ENCODE results near the gene MAP2.
"Not testable (repeated sequence)": the region's sequence is repeated elsewhere in the genome, so short reads cannot be mapped to it uniquely, and the experiment has no call there.

Gene MAP2

DNA sequence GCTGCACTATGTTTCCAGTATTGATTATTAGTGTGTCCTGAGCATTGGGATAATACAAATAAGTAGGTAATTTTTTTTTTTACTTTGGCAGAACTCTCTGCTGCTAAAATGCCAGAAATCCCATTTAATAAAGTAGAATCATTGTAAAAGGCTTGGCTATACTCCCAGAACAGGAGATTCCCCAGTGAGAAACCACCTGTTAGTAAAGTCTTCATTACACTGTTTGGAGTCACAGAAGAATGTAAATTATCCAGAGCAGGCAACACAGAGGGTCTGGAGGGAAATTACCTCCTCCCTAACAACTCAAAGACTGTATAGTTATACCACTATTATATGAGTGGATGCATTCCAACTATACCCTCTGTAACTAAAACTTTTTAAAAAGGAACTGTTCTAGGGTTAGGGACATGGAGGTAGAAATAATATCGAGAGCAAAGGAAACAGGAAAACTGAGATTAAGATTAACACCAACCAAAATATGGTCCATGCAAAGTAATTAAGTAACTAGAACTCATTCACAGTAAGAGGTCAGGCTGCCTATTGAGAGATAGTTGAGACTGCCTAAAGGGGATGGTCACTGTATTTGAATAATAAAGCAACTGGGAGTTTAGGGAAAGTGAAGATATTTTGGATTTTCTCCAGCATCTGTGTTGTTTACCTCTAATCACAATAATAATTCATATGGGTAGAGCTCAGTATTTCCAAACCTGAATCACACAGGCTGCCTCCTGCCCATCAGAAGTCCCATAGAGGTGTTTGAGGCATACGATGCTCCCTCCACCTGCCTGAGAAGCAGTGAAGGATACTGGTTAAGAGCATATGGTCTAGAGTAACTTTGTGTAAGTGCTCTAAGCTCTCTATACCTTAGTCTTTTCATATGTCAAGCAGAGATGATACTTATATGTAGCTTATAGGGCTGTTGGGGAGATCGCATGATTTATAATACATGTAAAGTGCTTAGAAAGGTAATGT lies 34.4 kb downstream of the MAP2 start:
- Mint-ChIP-seq H3K27ac (no peak overlapping the region), H3K9me3 (peaks cover 0 to 5% of the 10 kb centered on the region in 2 donors), H3K27me3 (no peaks in the 10 kb centered on the region), H3K4me3 (no peak overlapping the region), H3K4me1 (no peaks in the 10 kb centered on the region)
- DNase-seq (no peak), ATAC-seq (no peak)

DNA sequence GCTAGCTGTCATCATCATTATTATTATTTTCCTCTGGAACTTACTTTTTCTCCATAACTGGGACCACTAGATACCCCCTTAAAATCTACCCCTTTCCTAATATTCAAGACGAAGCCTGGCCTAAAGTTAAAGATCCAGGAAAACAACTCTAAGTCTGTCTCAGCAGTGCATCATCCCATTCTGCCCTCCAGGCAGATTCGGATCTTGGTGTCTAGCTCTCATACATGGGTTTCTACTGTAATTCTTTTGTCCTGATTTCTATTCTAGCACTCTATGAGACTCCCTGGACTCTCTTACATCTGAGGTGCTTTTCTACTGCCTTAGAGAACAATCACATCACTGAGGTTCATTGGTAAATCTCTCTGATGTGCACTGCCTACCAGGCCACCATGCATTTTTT lies 35.5 kb downstream of the MAP2 start:
- no peaks in the 10 kb centered on the region for H3K4me1 Mint-ChIP-seq
- DNase-seq: no peak
- peaks cover 0 to 5% of the 10 kb centered on the region in 2 donors for H3K9me3 Mint-ChIP-seq
- H3K27ac Mint-ChIP-seq: no peak overlapping the region
- no peak overlapping the region for H3K4me3 Mint-ChIP-seq
- no peaks in the 10 kb centered on the region for H3K27me3 Mint-ChIP-seq
- ATAC-seq: no peak

DNA sequence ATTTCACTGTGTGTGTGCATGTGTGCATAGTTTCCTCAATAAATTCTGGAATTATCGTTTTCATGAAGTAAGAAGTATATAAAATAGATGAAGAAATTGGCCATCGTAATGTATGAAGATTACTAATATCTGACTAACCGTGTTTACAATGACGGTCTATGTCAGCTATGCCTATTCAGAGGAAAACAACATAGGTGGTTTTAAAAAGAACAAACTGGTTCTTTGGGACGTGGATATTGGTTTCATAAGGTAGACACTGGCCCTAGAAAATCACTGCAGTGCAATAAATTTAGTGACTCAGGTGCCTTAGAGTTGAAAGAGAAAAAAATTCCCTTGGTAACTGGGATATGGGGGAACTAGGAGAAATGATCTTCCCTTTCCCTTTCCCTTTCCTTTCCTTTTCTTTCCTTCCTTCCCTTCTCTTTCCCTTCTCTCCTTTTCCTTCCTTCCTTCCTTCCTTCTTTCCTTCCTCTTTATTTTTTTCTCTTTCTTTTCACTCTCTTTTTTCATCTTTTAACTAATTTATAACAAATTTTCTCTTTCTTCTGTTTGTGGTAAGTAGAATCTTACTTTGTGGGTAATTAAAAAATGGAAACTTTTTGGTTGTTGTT lies 36.4 kb downstream of the MAP2 start:
- no peaks in the 10 kb centered on the region for H3K27me3 Mint-ChIP-seq
- H3K4me3 Mint-ChIP-seq: no peak overlapping the region
- H3K4me1 Mint-ChIP-seq: no peaks in the 10 kb centered on the region
- peaks cover 0 to 5% of the 10 kb centered on the region in 2 donors for H3K9me3 Mint-ChIP-seq
- DNase-seq (no peak), ATAC-seq (no peak)
- H3K27ac Mint-ChIP-seq: no peak overlapping the region

DNA sequence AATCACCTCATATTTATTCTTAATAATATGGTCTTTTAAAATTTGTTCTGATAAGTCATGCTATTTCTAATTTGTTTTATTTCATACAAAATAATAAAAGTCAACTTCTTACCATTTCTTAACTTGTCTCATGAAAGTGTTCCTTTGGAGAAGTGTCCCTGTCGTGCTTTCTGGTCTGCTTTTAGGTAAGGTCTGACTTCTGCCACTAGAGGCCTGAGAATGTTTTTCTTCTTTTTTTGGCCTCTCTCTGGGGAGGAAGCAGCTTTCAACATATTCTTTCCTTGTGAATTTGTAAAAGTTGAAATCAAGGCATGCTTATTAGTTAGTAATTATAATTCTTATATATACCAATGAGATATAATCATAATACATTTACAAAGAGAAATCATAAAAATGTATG lies 39.4 kb downstream of the MAP2 start:
- Mint-ChIP-seq H3K4me1 (no peaks in the 10 kb centered on the region), H3K9me3 (peaks cover 0 to 5% of the 10 kb centered on the region in 2 donors)
- no peak for ATAC-seq

DNA sequence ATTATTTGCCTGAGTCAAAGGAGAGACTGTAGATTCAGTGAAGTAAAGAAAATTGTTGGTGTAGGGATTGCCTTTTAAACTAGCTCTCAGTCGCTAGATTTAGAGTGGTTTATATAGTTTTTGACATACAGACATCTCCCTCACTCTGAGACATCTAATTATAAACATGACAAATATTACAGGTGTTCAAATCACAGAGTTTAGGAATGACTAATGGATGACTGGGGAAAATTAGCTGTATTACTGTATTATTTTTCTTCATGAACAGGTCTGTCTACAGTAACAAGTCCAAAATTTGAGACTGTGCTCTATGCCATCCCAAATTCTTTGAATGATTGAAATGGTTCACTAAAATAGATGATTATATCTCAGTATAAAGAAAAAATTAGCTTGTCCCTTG lies 40.0 kb downstream of the MAP2 start:
- Mint-ChIP-seq H3K27me3 (no peaks in the 10 kb centered on the region), H3K4me3 (no peak overlapping the region), H3K4me1 (no peaks in the 10 kb centered on the region), H3K9me3 (peaks cover 0 to 5% of the 10 kb centered on the region in 2 donors), H3K27ac (no peak overlapping the region)
- no peak for DNase-seq
- ATAC-seq: no peak

More for the DNA sequence above, 39.4 kb downstream of the MAP2 start:
- no peak for DNase-seq
- Mint-ChIP-seq H3K27ac (no peak overlapping the region), H3K27me3 (no peaks in the 10 kb centered on the region), H3K4me3 (no peak overlapping the region)

DNA sequence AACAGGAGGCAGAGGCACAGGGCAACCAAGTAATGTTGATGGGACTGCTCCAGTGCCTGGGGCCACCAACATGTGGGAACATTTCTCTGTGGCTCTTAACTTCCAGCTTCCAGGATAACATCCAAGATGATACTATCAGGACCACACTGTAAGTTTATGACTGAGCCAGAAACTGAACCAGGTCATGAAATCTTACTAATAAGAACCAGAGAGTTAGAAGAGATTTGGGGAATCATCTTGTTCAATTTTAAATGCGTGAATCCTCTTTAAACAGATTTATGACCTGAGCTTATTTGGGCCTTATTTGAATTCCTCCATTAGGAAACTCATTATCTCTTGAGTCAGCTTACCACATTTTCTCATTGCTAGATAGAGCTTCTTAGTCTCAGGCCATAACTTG lies 45.0 kb downstream of the MAP2 start:
- Mint-ChIP-seq H3K4me1 (no peaks in the 10 kb centered on the region), H3K27me3 (no peaks in the 10 kb centered on the region), H3K9me3 (peaks cover 0 to 5% of the 10 kb centered on the region in 2 donors), H3K4me3 (no peak overlapping the region), H3K27ac (no peak overlapping the region)
- DNase-seq (no peak), ATAC-seq (no peak)

DNA sequence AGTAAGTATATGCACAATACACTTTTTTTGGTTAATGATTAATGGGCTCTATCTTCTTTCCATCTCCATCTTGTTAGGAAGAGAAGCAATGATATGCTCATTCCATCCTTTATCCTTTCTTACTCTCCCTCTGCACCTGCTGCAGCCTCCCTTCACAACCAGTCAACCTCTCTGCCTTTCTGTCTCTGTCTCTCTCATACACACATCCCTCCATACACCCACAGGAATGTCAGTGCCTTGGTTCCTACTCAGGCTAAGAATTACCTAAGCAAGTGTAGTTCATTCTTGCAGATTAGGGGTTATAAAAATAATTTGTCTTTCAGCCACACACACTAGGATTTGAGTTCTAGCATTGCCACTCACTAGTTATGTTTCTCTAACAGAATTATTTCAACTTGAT lies 45.6 kb downstream of the MAP2 start:
- Mint-ChIP-seq H3K9me3 (peaks cover 0 to 5% of the 10 kb centered on the region in 2 donors), H3K4me1 (no peaks in the 10 kb centered on the region), H3K27me3 (no peaks in the 10 kb centered on the region), H3K27ac (no peak overlapping the region), H3K4me3 (no peak overlapping the region)
- ATAC-seq (no peak), DNase-seq (no peak)

DNA sequence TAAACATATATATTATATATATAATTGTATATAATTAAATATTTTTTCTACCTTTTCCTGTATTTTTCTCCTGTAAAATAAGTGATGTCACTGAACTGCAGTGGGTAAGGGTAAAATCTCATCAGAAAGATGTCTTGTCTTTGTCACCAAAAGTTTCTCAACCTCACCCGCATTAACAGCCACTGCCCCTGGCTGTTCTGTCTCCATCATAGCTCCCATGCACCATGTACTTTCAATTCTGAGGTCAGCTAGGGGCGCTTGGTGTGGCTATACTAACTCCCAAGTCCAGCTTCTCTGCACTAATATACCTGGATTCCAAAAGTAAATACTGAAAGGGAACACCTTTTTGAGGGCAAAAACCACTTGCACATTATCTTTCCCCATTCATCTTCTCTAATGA lies 46.6 kb downstream of the MAP2 start:
- Mint-ChIP-seq H3K27me3 (no peaks in the 10 kb centered on the region), H3K9me3 (peaks cover 0 to 5% of the 10 kb centered on the region in 2 donors), H3K4me3 (no peak overlapping the region), H3K27ac (no peak overlapping the region), H3K4me1 (no peaks in the 10 kb centered on the region)
- ATAC-seq (no peak), DNase-seq (no peak)

DNA sequence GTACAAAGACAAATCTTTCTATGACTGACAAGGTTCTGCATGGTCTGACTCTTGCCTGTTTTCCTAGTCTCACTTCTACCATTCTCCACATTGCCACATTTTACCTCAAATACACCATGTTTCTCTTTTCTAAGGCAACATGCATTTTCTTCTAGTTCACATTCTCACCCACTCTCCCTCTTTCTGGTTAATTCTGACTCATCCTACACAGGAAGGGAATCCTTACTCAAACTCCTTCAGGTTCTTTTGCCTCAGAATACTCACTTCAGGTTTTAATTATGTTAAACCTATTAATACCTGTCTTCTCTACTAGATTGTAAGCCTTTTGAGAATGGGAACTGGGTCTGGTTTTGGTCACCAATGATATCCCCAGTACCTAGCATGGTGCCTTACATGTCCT lies 47.2 kb downstream of the MAP2 start:
- Mint-ChIP-seq H3K4me3 (no peak overlapping the region), H3K4me1 (no peaks in the 10 kb centered on the region), H3K27me3 (no peaks in the 10 kb centered on the region), H3K27ac (no peak overlapping the region), H3K9me3 (peaks cover 0 to 5% of the 10 kb centered on the region in 2 donors)
- DNase-seq (no peak), ATAC-seq (no peak)

DNA sequence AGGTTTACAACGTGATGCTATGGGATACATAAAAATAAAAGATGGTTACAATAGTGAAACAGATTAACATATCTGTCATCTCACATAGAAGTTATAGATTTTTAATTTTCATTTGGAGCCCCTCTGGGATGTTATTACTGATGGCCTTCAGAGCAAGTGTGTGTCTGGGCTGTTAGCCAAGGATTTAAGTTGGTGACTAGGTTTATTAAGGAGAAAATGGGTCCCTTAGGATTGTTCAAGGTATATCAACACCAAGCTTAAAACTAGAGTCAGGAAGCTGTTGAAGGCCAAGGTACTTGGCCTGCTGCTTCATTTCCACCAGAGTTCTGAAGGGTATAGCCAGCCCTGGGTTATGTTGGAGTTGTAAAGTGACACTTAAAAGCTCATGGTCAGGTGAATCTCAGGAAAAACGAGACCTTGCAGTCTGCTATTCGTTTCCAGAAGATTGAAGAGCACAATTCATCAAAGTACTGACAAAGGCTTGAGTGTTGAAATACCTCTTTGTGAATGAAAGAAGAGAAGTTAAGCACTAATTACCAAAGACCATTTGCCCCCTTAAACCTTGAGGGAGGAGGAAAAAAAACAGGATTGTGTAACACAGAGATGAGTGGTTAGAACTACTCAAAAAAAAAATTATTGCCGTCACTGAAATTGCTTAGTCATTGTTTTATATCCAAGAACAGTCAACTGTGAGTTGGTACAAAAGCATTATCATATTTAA lies 48.4 kb downstream of the MAP2 start:
- ATAC-seq: no peak
- Mint-ChIP-seq H3K27ac (no peak overlapping the region), H3K4me3 (no peak overlapping the region), H3K9me3 (peaks cover 0 to 5% of the 10 kb centered on the region in 2 donors), H3K4me1 (no peaks in the 10 kb centered on the region), H3K27me3 (no peaks in the 10 kb centered on the region)
- no peak for DNase-seq

DNA sequence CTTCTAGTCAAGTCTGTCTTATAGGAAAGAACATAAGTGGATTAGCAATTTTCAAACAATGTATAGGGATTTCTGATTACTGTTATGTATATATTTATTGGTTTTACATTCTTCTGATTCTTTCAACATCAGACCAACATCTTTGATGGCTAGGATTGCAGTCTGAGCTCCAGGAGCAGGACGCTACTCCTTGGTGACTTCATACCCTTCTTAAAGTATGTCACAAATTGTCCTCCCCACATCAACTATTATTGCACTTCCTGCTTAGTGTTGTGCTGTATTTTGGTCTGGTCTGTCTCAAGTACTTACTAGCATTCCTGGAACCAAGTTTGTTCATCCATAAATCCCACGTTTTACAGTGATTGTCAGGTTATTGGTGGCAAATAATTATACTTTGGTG lies 49.0 kb downstream of the MAP2 start:
- Mint-ChIP-seq H3K4me1 (no peaks in the 10 kb centered on the region), H3K27ac (no peak overlapping the region), H3K9me3 (peaks cover 0 to 5% of the 10 kb centered on the region in 2 donors), H3K4me3 (no peak overlapping the region), H3K27me3 (no peaks in the 10 kb centered on the region)
- no peak for DNase-seq
- no peak for ATAC-seq

DNA sequence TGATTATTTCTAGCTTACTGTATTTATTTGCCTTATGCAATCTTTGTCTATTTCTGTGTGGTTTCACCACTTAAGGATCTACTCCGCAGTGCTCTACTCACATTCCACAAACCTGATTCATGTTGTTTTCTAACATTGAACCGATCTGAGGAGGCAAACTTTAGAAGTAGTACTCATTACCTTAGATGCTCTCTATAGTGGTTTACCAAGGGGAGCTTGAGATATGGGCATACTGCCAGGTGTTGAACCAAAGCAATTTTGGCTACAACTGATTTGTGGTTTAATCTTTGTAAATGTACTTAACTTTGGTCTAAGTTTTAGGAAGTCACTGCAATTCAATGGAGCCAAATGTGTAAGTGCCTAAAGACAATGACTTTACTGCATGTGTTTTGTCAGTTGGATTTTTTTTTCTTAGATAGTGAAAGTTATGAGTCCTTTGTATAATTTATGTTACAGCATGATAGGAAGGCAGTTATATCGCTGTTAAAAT lies 50.1 kb downstream of the MAP2 start:
- DNase-seq: no peak
- Mint-ChIP-seq H3K27me3 (no peaks in the 10 kb centered on the region), H3K9me3 (peaks cover 0 to 5% of the 10 kb centered on the region in 2 donors), H3K4me3 (no peak overlapping the region), H3K4me1 (no peaks in the 10 kb centered on the region), H3K27ac (no peak overlapping the region)
- ATAC-seq: no peak

DNA sequence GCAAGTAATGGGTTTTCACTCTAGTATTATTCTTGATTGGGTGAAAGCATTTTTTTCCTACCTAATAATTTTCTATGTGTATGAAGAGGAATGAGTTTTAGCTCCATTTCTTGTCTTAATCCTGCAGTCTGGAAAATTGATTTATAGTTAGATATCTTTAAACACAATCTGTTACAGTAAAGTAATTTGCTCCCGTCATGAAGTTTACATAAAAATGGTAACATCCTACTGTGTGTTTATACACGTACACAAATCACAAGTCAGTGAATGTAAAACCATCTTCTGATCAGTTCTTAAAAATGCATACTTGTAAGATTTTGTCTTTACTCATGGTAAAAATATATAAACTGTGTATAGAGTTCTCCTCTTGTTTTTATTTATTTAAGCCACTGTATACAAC lies 51.1 kb downstream of the MAP2 start:
- no peak for DNase-seq
- ATAC-seq: no peak
- H3K27ac Mint-ChIP-seq: no peak overlapping the region
- peaks cover 0 to 5% of the 10 kb centered on the region in 2 donors for H3K9me3 Mint-ChIP-seq
- H3K4me1 Mint-ChIP-seq: no peaks in the 10 kb centered on the region
- no peaks in the 10 kb centered on the region for H3K27me3 Mint-ChIP-seq
- no peak overlapping the region for H3K4me3 Mint-ChIP-seq

DNA sequence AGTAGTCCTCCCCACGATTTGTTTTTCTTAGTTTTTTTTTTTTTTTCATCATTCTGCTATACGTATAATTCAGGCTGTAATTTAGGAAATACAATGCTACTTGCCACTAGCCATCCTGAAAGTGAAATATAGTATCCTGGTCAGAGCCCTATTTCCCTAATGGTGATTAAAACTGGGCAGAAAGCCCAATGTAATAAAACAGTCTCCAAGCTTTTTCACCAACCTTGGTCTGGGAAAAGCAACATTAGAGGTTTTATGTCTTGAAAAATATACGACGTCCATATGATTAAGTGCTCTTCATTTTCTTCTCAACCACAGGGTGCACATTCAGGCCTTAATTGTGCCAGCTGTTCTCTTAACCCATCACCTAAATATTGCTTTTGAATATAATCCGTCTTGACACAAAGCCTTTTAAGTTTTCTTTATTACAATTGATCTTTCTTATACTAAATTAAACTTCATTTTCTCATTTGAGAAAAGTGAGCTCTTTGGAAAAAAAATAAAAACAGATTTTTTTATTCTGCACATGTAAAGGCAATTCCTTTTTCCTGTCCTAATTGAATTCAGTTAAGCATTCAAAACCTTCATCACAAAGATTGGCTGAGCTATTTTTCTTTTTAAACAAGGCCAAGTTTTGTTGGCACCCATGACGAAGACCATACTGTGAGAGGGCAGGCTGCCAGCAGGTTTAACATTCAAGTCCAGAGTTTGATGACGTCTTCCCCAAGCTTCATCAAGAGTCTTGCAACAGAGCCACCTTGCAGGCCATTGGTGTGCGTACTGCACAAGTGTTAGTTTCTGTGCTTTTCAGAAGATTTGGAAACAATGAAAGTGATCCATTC lies 52.7 kb downstream of the MAP2 start:
- Mint-ChIP-seq H3K4me1 (no peaks in the 10 kb centered on the region), H3K27me3 (no peaks in the 10 kb centered on the region), H3K27ac (no peak overlapping the region), H3K9me3 (no peaks in the 10 kb centered on the region), H3K4me3 (no peak overlapping the region)
- no peak for ATAC-seq
- DNase-seq: no peak

DNA sequence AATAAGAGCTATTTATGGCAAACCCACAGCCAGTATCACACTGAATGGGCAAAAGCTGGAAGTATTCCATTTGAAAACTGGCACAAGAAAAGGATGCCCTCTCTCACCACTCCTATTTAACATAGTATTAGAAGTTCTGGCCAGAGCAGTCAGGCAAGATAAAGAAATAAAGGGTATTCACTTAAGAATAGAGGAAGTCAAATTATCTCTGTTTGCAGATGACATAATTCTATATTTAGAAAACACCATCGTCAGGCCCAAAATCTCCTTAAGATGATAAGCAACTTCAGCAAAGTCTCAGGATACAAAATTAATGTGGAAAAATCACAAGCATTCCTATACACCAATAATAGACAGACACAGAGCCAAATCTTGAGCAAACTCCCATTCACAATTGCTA lies 68.4 kb downstream of the MAP2 start:
- H3K27ac Mint-ChIP-seq, H3K4me3 Mint-ChIP-seq, DNase-seq, H3K27me3 Mint-ChIP-seq, ATAC-seq, H3K4me1 Mint-ChIP-seq: not testable (repeated sequence)
- peaks cover 15 to 37% of the 10 kb centered on the region in 2 donors for H3K9me3 Mint-ChIP-seq
